GM21367 (cell line): ENCODE measurements around the gene SLC6A12.

Experiments used
- ATAC-seq: cut with Tn5 transposase; IDR thresholded peaks from one replicate; pipeline ENCODE4 v1.9.1; 2021; ENCODE audit not compliant: unreplicated experiment

SLC6A12 gene

GRCh38 chr12:179131-179884 is 34.6 kb downstream of the SLC6A12 start:
- no peak for ATAC-seq

- no peak for ATAC-seq
Observed at GRCh38 chr12:178829-179109, 35.2 kb downstream of the SLC6A12 start.

- no peak for ATAC-seq
Observed at GRCh38 chr12:177980-178828, 35.8 kb downstream of the SLC6A12 start.

- no peak for ATAC-seq
Observed at GRCh38 chr12:177336-177979, 36.5 kb downstream of the SLC6A12 start.

GRCh38 chr12:176321-177181 is 37.4 kb downstream of the SLC6A12 start:
- no peak for ATAC-seq

GRCh38 chr12:175759-176158 is 38.2 kb downstream of the SLC6A12 start:
- ATAC-seq, result no peak

GRCh38 chr12:175250-175649 is 38.7 kb downstream of the SLC6A12 start:
- no peak for ATAC-seq

GRCh38 chr12:174596-174995 is 39.4 kb downstream of the SLC6A12 start:
- ATAC-seq, result no peak

- ATAC-seq, result no peak
Observed at GRCh38 chr12:174124-174523, 39.8 kb downstream of the SLC6A12 start.

- ATAC-seq, result no peak
Observed at GRCh38 chr12:172732-173161, 41.2 kb downstream of the SLC6A12 start.

- ATAC-seq, result no peak
Observed at GRCh38 chr12:171743-172676, 41.9 kb downstream of the SLC6A12 start.

- ATAC-seq, result no peak
Observed at GRCh38 chr12:171276-171675, 42.7 kb downstream of the SLC6A12 start.

GRCh38 chr12:170371-171225 is 43.4 kb downstream of the SLC6A12 start:
- no peak for ATAC-seq

- ATAC-seq, result no peak
Observed at GRCh38 chr12:169528-170370, 44.2 kb downstream of the SLC6A12 start.

GRCh38 chr12:168763-169525 is 45.0 kb downstream of the SLC6A12 start:
- ATAC-seq, result no peak

- no peak for ATAC-seq
Observed at GRCh38 chr12:167959-168600, 45.9 kb downstream of the SLC6A12 start.
